GM13976 (cell line): ENCODE results near the gene AMZ1.

ENCODE experiments used
- DNase-seq: peaks from one replicate; pipeline ENCODE4 v3.0.0; 2012; ENCODE audit warnings: low spot score
- CTCF ChIP-seq: IDR thresholded peaks from 2 replicates; pipeline ENCODE4 v1.5.1; 2012; ENCODE audit warnings: borderline replicate concordance, mild to moderate bottlenecking; ENCODE audit not compliant: insufficient read depth; ENCODE audit errors: extremely low read depth, missing control alignments, control extremely low read depth
- in situ Hi-C: fragments of 300-500 bp; cut with MboI; formaldehyde crosslinking; loops from one replicate; pipeline ENCODE4 v1.12.0; 2022; ENCODE audit warnings: low sequenced_read_pairs, mixed read lengths, inconsistent platforms; ENCODE audit not compliant: unreplicated experiment

Gene AMZ1

GRCh38 chr7:2663121-2663886 is 24.7 kb upstream of the AMZ1 start:
- DNase-seq, result no peak
- in situ Hi-C loops, result no loop called here
- TF ChIP-seq CTCF, result no peak

- DNase-seq, result no peak
- in situ Hi-C loops, result no loop called here
- no peak for TF ChIP-seq CTCF
Observed at GRCh38 chr7:2663960-2664359, 24.0 kb upstream of the AMZ1 start.

GRCh38 chr7:2665359-2665791 is 22.6 kb upstream of the AMZ1 start:
- DNase-seq, result no peak
- in situ Hi-C loops, result no loop called here
- TF ChIP-seq CTCF, result no peak

GRCh38 chr7:2666155-2666554 is 21.8 kb upstream of the AMZ1 start:
- DNase-seq, result no peak
- TF ChIP-seq CTCF, result no peak
- in situ Hi-C loops, result no loop called here

- TF ChIP-seq CTCF, result no peak
- no peak for DNase-seq
- in situ Hi-C loops, result no loop called here
Observed at GRCh38 chr7:2666588-2667250, 21.3 kb upstream of the AMZ1 start.

- no peak for DNase-seq
- TF ChIP-seq CTCF, result no peak
- in situ Hi-C loops, result no loop called here
Observed at GRCh38 chr7:2667843-2668242, 20.2 kb upstream of the AMZ1 start.

GRCh38 chr7:2668401-2668800 is 19.6 kb upstream of the AMZ1 start:
- in situ Hi-C loops, result no loop called here
- no peak for DNase-seq
- TF ChIP-seq CTCF, result no peak
